SU-DHL-6 (cell line): ENCODE data around the gene B3GALT6.
A peak's percentile ranks its signal among the peaks of the same experiment; 100 is the strongest.

Source experiments
- H2AFZ ChIP-seq: fragments of 200-600 bp; sonication (generic); 2 replicates; pipeline ENCODE4 v1.6.1; 2014; ENCODE audit warnings: low read depth, mild to moderate bottlenecking, moderate library complexity, mixed read lengths, antibody characterized with exemption, low read length; ENCODE audit not compliant: severe bottlenecking
- H3F3A ChIP-seq: fragments of 200-600 bp; shearing (Covaris generic); 2 replicates; pipeline ENCODE4 v1.6.0; 2016; ENCODE audit warnings: antibody characterized with exemption, mild to moderate bottlenecking; ENCODE audit not compliant: insufficient read depth
- H3K27ac ChIP-seq: fragments of 200-600 bp; sonication (generic); 2 replicates; pipeline ENCODE4 v1.5.1; 2016; ENCODE audit warnings: low read depth, mild to moderate bottlenecking, low read length, moderate library complexity, mixed read lengths
- H3K27me3 ChIP-seq: fragments of 200-600 bp; sonication (generic), shearing (Covaris generic); 2 replicates; pipeline ENCODE4 v1.6.0; 2014; ENCODE audit warnings: mild to moderate bottlenecking, low read length
- H3K36me3 ChIP-seq: fragments of 200-600 bp; sonication (generic); 2 replicates; pipeline ENCODE4 v1.6.1; 2014; ENCODE audit warnings: mild to moderate bottlenecking, low read length, mixed read lengths
- H3K4me2 ChIP-seq: fragments of 300-600, 200-600 bp; shearing (Covaris generic), sonication (generic); 2 replicates; pipeline ENCODE4 v1.6.0; 2014; ENCODE audit warnings: low read length, low read depth, mild to moderate bottlenecking; ENCODE audit not compliant: poor library complexity, severe bottlenecking
- H3K4me3 ChIP-seq: fragments of 200-600 bp; sonication (generic); 2 replicates; pipeline ENCODE4 v1.5.1; 2014; ENCODE audit warnings: antibody characterized with exemption, low read length, mild to moderate bottlenecking, mixed read lengths; ENCODE audit not compliant: insufficient read depth, poor library complexity, severe bottlenecking
- H3K79me2 ChIP-seq: fragments of 200-600 bp; sonication (generic); 2 replicates; pipeline ENCODE4 v1.6.1; 2014; ENCODE audit warnings: mild to moderate bottlenecking, low read length, moderate library complexity; ENCODE audit not compliant: insufficient read depth
- H3K9ac ChIP-seq: fragments of 200-600 bp; sonication (generic); 2 replicates; pipeline ENCODE4 v1.7.0; 2014; ENCODE audit warnings: mild to moderate bottlenecking, low read length
- H3K9me2 ChIP-seq: fragments of 200-600 bp; sonication (generic); replicated peaks from 2 replicates; pipeline ENCODE4 v1.6.1; 2014; ENCODE audit warnings: low read length; ENCODE audit not compliant: insufficient read depth
- H3K9me3 ChIP-seq: fragments of 200-600 bp; sonication (generic); 2 replicates; pipeline ENCODE4 v1.6.1; 2014; ENCODE audit warnings: low read length, mixed read lengths; ENCODE audit not compliant: insufficient read depth
- H4K20me1 ChIP-seq: fragments of 200-600 bp; sonication (generic); 2 replicates; pipeline ENCODE4 v1.6.1; 2014; ENCODE audit warnings: low read depth, mild to moderate bottlenecking, antibody characterized with exemption, low read length, moderate library complexity, mixed read lengths
- CTCF ChIP-seq: fragments of 200-600 bp; sonication (generic); IDR thresholded peaks from one replicate; pipeline ENCODE4 v1.5.1; 2017; ENCODE audit warnings: antibody characterized with exemption, mild to moderate bottlenecking, low read length, moderate library complexity; ENCODE audit not compliant: insufficient read depth, poor library complexity, severe bottlenecking
- EZH2phosphoT487 ChIP-seq: fragments of 200-600 bp; sonication (generic), shearing (Covaris generic); conservative IDR thresholded peaks from 2 replicates; pipeline ENCODE4 v1.6.1; 2018; ENCODE audit warnings: mild to moderate bottlenecking, antibody characterized with exemption, low read length, moderate library complexity, mixed read lengths

The B3GALT6 gene

DNA sequence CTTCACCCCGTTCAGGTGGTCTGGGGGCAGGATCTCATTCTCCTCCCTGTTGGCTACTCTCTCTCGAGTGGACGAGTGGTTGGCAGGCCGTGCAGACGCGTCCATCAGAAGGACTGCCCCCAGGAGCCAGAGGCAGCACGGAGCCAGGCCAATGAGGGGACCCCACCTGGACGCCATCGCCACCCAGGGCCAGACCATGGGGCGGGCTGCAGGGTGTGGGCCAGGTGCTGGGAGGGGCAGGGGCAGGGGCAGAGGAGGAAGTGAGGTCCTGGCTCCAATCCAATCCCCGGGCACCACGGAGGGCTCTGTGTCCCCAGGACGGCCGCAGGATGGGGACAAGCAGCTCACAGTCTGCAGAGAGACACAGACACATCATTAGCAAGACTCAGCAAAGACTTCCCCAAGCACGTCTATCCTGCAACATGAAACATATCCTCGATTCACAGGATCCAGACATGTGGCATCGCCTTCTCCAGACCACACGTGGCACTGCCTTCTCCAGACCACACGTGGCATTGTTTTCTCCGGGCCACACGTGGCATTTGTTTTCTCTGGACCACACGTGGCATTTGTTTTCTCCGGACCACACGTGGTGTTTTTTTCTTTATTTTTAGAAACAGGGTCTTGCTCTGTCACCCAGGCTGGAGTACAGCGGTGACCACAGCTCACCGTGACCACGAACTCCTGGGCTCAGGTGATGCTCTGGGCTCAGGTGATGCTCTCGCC lies 3.3 kb upstream of the B3GALT6 start:
- H3F3A ChIP-seq, result no peaks in the 10 kb centered on the region
- no peaks in the 10 kb centered on the region for H3K27me3 ChIP-seq
- no peaks in the 10 kb centered on the region for H3K9me2 ChIP-seq
- H3K79me2 ChIP-seq, result peaks cover 42% of the 10 kb centered on the region
- H3K36me3 ChIP-seq, result no peaks in the 10 kb centered on the region
- H3K4me2 ChIP-seq, result no peak overlapping the region
- H3K9ac ChIP-seq, result no peak overlapping the region
- TF ChIP-seq CTCF, result no peak
- TF ChIP-seq EZH2phosphoT487, result no peak
- no peak overlapping the region for H3K27ac ChIP-seq
- no peak overlapping the region for H2AFZ ChIP-seq
- no peaks in the 10 kb centered on the region for H3K9me3 ChIP-seq
- H4K20me1 ChIP-seq, result no peaks in the 10 kb centered on the region
- H3K4me3 ChIP-seq, result no peak overlapping the region

GRCh38 chr1:1229770-1230169 lies 2.3 kb upstream of the B3GALT6 start:
- Histone ChIP-seq H3K4me2 (no peak overlapping the region), H3K4me3 (no peak overlapping the region), H3K36me3 (no peaks in the 10 kb centered on the region), H2AFZ (no peak overlapping the region), H3K27me3 (no peaks in the 10 kb centered on the region), H3K9ac (no peak overlapping the region), H3K9me2 (no peaks in the 10 kb centered on the region), H3K9me3 (no peaks in the 10 kb centered on the region), H3K27ac (no peak overlapping the region), H4K20me1 (no peaks in the 10 kb centered on the region), H3K79me2 (peaks cover 40% of the 10 kb centered on the region), H3F3A (no peaks in the 10 kb centered on the region)
- no peak for TF ChIP-seq CTCF
- no peak for TF ChIP-seq EZH2phosphoT487

DNA sequence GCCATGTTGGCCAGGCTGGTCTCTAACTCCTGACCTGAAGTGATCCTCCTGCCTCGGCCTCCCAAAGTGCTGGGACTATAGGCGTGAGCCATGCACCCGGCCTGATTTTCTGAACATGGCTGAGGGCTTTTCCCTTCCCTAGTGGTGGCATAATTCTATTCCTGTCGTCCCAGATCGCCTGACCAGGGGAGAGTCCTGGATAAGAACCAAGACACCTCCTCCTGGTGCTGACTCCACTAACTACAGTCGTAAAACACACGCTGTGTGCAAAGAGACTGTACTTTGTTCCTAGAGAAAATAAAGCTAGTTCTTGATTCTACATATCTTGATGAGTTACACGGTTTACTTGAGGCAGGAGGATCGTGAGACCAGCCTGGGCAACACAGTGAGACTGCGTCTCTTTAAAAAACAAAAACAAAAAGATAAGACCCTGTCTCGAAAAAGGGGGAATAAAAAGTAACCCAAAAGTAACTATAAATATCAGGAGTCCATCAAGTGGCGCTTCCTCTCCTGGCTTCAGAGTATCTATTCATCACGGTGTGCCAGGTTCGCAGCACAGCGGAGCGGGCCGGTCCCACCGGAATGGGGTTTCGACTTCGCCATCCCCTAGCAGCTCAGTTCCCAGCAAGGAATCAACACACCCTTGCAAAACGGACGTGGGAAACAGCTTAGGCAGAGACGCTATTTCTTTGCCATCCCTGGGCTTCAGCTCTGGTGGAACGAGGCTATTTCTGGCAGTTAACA lies 1.2 kb upstream of the B3GALT6 start:
- Histone ChIP-seq H3F3A (no peaks in the 10 kb centered on the region), H2AFZ (peak overlapping the region; percentile 62), H3K9me2 (no peaks in the 10 kb centered on the region), H3K4me2 (peak overlapping the region; percentile 90), H3K36me3 (no peaks in the 10 kb centered on the region), H3K27ac (peak overlapping the region; percentile 53), H3K27me3 (no peaks in the 10 kb centered on the region), H3K9me3 (no peaks in the 10 kb centered on the region), H3K79me2 (peaks cover 35% of the 10 kb centered on the region), H3K4me3 (peak overlapping the region; percentile 77), H3K9ac (peak overlapping the region; percentile 87), H4K20me1 (no peaks in the 10 kb centered on the region)
- TF ChIP-seq CTCF, result no peak
- no peak for TF ChIP-seq EZH2phosphoT487
